AG10803 (cell line): ENCODE data around the gene TRIM28.
"Not testable (repeated sequence)": the region's sequence is repeated elsewhere in the genome, so short reads cannot be mapped to it uniquely, and the experiment has no call there.

Experiments
- DNase-seq: peaks from one replicate; pipeline ENCODE4 v3.0.0; 2010; ENCODE audit warnings: low read depth
- H3K4me3 ChIP-seq: 2 replicates; pipeline ENCODE4 v1.5.1; 2011; ENCODE audit warnings: mild to moderate bottlenecking, low read length, control low read depth
- TF ChIP-seq, protein P1 (sequence below): conservative IDR thresholded peaks from 2 replicates; pipeline ENCODE4 v1.5.1; 2011; ENCODE audit warnings: mild to moderate bottlenecking, low read length, control low read depth, inconsistent platforms

The TRIM28 gene

DNA sequence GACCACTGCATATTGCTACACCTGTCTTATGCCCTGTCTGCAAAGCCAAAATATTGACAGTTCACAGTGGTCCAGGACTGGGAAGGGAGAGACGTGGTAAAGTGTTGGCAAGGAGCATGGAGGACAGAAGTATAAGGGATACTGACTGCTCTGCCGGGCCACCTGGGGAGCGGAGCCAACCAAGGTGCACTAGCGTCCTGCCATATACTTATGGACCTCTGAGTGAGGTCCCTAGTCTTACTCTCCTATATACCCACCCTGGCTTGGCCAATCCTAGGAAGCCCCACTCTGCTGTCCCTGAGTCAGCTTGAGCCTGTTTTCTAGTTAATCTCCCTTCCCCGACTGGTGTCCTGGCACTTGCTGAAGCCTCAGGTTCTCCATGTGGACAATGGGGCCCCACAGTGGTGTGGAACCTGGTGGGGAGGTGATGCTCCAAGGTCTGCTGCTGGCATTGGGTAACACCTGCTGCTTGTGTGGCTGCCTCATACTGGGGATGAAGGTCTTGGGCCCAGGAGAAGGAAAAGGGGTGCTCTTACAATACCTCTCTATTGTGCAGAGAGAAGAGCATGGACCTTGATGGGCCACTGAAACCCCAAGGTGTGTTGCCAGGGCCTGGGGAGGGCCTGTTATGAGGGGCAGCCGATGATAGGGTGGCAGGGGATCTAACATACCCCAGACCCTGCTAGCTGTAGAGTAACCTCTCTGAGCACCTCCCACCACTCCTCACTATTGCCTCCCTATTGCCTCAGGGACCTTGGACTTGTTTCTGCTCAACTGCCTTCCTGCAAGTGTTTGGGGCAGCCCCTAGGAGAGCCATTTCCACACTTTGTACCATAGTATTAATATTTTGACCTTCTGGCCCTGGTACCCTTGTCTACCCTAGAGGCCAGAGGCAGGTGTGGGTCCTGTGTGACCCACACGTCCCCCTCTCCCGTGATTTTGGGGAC lies 6.7 kb upstream of the TRIM28 start:
- TF ChIP-seq, protein P1, sequence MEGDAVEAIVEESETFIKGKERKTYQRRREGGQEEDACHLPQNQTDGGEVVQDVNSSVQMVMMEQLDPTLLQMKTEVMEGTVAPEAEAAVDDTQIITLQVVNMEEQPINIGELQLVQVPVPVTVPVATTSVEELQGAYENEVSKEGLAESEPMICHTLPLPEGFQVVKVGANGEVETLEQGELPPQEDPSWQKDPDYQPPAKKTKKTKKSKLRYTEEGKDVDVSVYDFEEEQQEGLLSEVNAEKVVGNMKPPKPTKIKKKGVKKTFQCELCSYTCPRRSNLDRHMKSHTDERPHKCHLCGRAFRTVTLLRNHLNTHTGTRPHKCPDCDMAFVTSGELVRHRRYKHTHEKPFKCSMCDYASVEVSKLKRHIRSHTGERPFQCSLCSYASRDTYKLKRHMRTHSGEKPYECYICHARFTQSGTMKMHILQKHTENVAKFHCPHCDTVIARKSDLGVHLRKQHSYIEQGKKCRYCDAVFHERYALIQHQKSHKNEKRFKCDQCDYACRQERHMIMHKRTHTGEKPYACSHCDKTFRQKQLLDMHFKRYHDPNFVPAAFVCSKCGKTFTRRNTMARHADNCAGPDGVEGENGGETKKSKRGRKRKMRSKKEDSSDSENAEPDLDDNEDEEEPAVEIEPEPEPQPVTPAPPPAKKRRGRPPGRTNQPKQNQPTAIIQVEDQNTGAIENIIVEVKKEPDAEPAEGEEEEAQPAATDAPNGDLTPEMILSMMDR = no peak
- DNase-seq = no peak
- H3K4me3 ChIP-seq = no peak overlapping the region

DNA sequence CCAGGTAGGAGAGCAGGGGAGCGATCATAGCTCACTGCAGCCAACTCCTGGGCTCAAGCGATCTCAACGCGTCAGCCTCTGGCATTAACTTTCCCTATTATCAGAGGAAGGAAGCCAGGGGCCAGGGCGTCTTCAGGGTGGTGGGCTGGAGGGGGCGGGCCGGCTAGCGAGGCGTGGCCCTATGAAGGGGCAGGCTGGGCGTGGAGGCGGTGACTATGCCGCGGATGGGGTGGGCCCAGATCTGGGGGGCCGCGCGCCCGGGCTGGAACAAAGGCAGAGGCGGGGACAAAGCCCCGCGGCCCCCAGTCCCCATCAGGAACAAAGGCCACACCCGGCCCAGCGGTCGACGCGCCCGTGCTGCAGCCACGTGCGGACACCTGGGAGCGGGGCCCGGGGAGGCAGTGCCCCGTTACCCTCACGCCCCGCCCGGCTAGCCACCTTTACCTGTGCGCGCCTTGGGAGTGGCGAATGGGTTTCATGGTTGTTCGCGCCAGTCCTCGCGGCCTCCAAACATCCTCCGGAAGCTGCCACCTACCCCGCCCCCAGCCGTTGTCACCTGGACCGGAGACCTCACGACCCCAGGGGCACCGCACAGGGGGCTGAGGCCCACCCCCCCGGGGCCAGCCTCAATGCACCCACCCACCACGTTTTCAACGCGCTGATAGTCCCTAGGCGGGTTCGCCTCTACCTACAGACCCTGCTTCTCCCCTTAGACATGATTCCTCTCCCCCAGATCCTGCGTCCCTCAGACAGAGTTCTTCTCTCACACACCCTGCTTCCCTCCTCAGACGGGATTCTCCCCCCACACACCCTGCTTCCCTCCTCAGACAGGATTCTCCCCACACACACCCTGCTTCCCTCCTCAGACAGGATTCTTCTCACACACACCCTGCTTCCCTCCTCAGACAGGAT lies 5.4 kb upstream of the TRIM28 start:
- H3K4me3 ChIP-seq = no peak overlapping the region
- no peak for DNase-seq
- TF ChIP-seq, protein P1 = no peak

- H3K4me3 ChIP-seq = not testable (repeated sequence)
These were observed 4.7 kb upstream of the TRIM28 start for GRCh38 chr19:58539169-58539559.

DNA sequence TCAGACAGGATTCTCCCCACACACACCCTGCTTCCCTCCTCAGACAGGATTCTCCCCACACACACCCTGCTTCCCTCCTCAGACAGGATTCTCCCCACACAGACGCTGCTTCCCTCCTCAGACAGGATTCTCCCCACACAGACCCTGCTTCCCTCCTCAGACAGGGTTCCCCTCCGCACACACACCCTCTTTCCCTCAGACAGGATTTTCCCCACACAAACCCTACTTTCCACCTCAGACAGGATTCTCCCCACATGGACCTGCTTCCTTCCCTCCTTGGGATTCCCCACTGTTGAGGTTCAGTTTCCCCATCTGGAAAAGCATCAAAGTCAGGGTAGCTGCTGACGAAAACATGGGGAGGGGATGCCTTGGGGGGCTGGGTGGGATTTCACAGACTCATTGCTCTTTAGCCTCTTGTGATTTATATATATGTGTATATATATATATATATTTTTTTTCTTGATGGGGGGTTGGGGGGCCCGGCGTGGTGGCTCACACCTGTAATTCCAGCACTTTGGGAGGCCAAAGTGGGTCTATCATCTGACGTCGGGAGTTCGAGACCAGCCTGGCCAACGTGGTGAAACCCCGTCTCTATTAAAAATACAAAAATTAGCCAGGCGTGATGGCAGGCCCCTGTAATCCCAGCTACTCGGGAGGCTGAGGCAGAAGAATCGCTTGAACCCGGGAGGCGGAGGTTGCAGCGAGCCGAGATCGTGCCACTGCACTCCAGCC lies 1.1 kb upstream of the TRIM28 start:
- not testable (repeated sequence) for DNase-seq
- H3K4me3 ChIP-seq = peak overlapping the region; percentile 59

More at GRCh38 chr19:58539169-58539559, 4.7 kb upstream of the TRIM28 start:
- DNase-seq = not testable (repeated sequence)

- H3K4me3 ChIP-seq = peak overlapping the region; percentile 86
- TF ChIP-seq, protein P1 = no peak
- peak; percentile 33 for DNase-seq
These were observed 874 bp downstream of the TRIM28 start for GRCh38 chr19:58544591-58545285.

DNA sequence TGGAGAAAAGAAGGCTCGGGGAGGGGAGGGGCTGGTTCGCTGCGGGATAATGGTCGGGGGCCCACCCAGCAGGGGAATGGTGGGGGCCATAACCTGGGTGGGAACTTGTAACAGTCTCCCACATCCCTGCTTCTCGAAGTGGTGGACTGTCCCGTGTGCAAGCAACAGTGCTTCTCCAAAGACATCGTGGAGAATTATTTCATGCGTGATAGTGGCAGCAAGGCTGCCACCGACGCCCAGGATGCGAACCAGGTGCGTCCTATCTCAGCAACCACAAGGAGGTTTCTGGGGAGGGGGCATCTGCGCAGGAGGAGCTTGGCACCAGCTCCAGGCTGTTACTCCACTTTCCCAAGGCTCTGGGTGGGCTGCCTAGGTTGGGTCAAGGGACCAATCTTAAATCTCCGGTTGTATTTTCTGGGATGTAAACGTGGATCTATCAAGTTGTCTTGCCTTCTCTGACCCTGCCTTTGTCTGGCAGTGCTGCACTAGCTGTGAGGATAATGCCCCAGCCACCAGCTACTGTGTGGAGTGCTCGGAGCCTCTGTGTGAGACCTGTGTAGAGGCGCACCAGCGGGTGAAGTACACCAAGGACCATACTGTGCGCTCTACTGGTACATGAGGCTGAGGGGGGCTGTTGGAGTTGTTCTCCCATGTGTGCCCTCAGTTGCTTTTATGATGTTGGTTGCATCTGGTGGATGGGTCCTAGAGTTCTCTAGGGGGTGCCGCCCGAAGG lies 1.6 kb downstream of the TRIM28 start:
- TF ChIP-seq, protein P1 = no peak
- DNase-seq = no peak
- H3K4me3 ChIP-seq = peak overlapping the region; percentile 86

DNA sequence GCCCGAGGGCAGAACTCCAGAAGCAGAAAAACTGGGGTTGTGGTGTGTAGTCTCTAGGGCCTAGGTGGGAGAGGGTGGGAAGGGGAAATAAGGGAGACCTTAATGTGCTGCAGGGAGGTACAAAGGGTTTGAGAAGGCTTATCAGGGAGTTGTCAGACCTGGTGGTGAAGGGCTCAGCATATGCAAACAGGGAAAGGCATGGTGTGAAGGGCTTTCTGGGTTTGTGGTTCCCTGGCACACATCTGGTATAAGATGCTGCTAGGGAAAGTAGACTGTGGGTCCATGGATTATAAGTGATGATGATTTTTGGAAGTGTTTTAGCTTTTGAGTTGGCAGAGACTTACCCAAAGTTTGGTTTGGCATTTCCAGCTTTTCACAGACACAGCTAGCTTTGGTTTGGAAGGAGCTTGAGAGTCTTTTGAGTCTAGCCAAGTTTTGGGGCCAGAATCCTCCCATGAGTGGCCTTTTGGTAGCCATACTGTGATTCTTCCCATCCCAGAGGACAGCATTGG lies 2.2 kb downstream of the TRIM28 start:
- TF ChIP-seq, protein P1 = no peak
- peak overlapping the region; percentile 86 for H3K4me3 ChIP-seq
- no peak for DNase-seq
